Measurements from ENCODE around the gene BEX1. TPM values are rescaled to one million over a fixed set of nuclear protein-coding genes. Genes with fewer than 3 reads are reported as not detected.

Gene BEX1
- polyA plus RNA-seq, 4 donors = 48.4 to 73.6 (median 66.8) TPM

GRCh38 chrX:103012945-103013344 lies 51.0 kb downstream of the BEX1 start:
- DNase-seq (ENCODE audit: low read depth in 4 of 4, low spot score in 3 of 4) = no peak

Other genes with a start within 250 kb of the BEX1 start
- under 1 TPM in 2 of 4 donors, not detected in 2; 0.14 to 0.22 TPM for gene RAB40AL, start 126.9 kb downstream of the BEX1 start, polyA plus RNA-seq (ENCODE audit: insufficient read length in 4 of 4)
- under 1 TPM in 3 of 4 donors, not detected in 1; 0.05 to 0.18 (median 0.07) TPM for gene NXF3, start 29.0 kb upstream of the BEX1 start, polyA plus RNA-seq (ENCODE audit: insufficient read length in 4 of 4)
- gene BEX4, start 150.9 kb upstream of the BEX1 start, polyA plus RNA-seq (ENCODE audit: insufficient read length in 4 of 4) = 100 to 1,000 TPM; 179 to 189 (median 182) TPM
- 100 to 1,000 TPM; 144 to 179 (median 179) TPM for gene TCEAL8, start 191.0 kb upstream of the BEX1 start, polyA plus RNA-seq (ENCODE audit: insufficient read length in 4 of 4)
- gene TCEAL5, start 212.6 kb upstream of the BEX1 start, polyA plus RNA-seq (ENCODE audit: insufficient read length in 4 of 4) = 10 to 100 TPM; 11.4 to 13.9 (median 13.2) TPM
- gene BEX2, start 246.8 kb upstream of the BEX1 start, polyA plus RNA-seq (ENCODE audit: insufficient read length in 4 of 4) = 10 to 100 TPM; 69.1 to 87.0 (median 84.8) TPM

Measured in right renal pelvis (tissue), 4 donors.